RWPE2 (cell line): Measurements from ENCODE around the gene CUBN.

Experiments used
- ATAC-seq: fragments of 200-7000 bp; cut with Tn5 transposase; 3 replicates; pipeline ENCODE4 v1.9.1; 2021; ENCODE audit warnings: low read depth
- DNase-seq: peaks from one replicate; pipeline ENCODE4 v3.0.0-alpha.2; 2020; ENCODE audit warnings: low spot score
- H3K27ac ChIP-seq: fragments of 450-650 bp; 2 replicates; pipeline ENCODE4 v1.5.1; 2017; ENCODE audit warnings: mild to moderate bottlenecking; ENCODE audit not compliant: poor library complexity, severe bottlenecking
- H3K27me3 ChIP-seq: fragments of 250-450 bp; sonication (Bioruptor Pico); 2 replicates; pipeline ENCODE4 v1.5.1; 2021; ENCODE audit warnings: mild to moderate bottlenecking, moderate library complexity; ENCODE audit not compliant: insufficient read depth, poor library complexity, severe bottlenecking
- H3K36me3 ChIP-seq: fragments of 250-450 bp; sonication (Bioruptor Pico); 2 replicates; pipeline ENCODE4 v1.5.1; 2020; ENCODE audit warnings: low read depth, mild to moderate bottlenecking, moderate library complexity
- H3K4me1 ChIP-seq: fragments of 250-450 bp; sonication (Bioruptor Pico); 2 replicates; pipeline ENCODE4 v1.5.1; 2021; ENCODE audit warnings: mild to moderate bottlenecking, moderate library complexity; ENCODE audit not compliant: insufficient read depth, poor library complexity, severe bottlenecking
- H3K4me3 ChIP-seq: fragments of 250-450 bp; sonication (Bioruptor Pico); 2 replicates; pipeline ENCODE4 v1.5.1; 2021; ENCODE audit warnings: mild to moderate bottlenecking, moderate library complexity; ENCODE audit not compliant: severe bottlenecking
- H3K9me3 ChIP-seq: fragments of 250-450 bp; sonication (Bioruptor Pico); 2 replicates; pipeline ENCODE4 v1.5.1; 2021; ENCODE audit warnings: mild to moderate bottlenecking, moderate library complexity; ENCODE audit not compliant: severe bottlenecking
- CTCF ChIP-seq: fragments of 450-650 bp; IDR thresholded peaks from one replicate; pipeline ENCODE4 v1.5.1; 2017; ENCODE audit warnings: mild to moderate bottlenecking, moderate library complexity; ENCODE audit not compliant: poor library complexity, severe bottlenecking

CUBN gene

GRCh38 chr10:17023386-17024298, 106.0 kb downstream of the CUBN start:
- Histone ChIP-seq H3K4me1 (peaks cover 46% of the 10 kb centered on the region), H3K4me3 (no peak overlapping the region), H3K27me3 (no peaks in the 10 kb centered on the region), H3K9me3 (no peaks in the 10 kb centered on the region), H3K36me3 (no peaks in the 10 kb centered on the region), H3K27ac (peak overlapping the region; percentile 84)
- no peak for TF ChIP-seq CTCF
- peak; percentile 96 for ATAC-seq
- DNase-seq, result peak; percentile 84

DNA sequence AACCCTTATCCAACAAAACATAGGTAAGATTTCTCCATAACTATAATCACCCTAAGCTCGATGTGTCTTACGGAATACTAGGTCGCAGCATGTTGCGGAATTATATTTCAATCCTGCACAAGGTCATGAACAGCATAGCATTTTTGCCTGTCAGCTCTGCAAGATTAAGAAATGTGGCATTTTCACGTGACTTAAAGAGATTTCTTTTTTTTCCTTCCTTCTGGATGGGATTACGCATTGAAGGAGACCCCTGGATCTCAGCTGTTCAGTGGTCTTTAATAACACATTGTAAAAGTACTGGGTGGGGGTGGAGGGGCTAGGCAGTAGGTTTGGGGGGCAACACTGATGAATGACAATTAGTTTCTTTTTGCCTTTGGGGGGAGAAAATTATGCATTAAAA, 106.7 kb downstream of the CUBN start:
- Histone ChIP-seq H3K9me3 (no peaks in the 10 kb centered on the region), H3K4me3 (no peak overlapping the region), H3K27me3 (no peaks in the 10 kb centered on the region), H3K4me1 (peaks cover 46% of the 10 kb centered on the region), H3K27ac (peak overlapping the region; percentile 84), H3K36me3 (no peaks in the 10 kb centered on the region)
- ATAC-seq (no peak), DNase-seq (no peak)
- no peak for TF ChIP-seq CTCF

GRCh38 chr10:17022466-17022825, 107.2 kb downstream of the CUBN start:
- no peak overlapping the region for H3K4me3 ChIP-seq
- no peaks in the 10 kb centered on the region for H3K27me3 ChIP-seq
- no peak overlapping the region for H3K27ac ChIP-seq
- no peaks in the 10 kb centered on the region for H3K36me3 ChIP-seq
- peaks cover 45% of the 10 kb centered on the region for H3K4me1 ChIP-seq
- ATAC-seq (no peak), DNase-seq (no peak)
- no peaks in the 10 kb centered on the region for H3K9me3 ChIP-seq
- TF ChIP-seq CTCF, result no peak

GRCh38 chr10:17021656-17022465, 107.8 kb downstream of the CUBN start:
- DNase-seq (no peak), ATAC-seq (no peak)
- H3K9me3 ChIP-seq, result no peaks in the 10 kb centered on the region
- no peak overlapping the region for H3K27ac ChIP-seq
- no peak overlapping the region for H3K4me3 ChIP-seq
- no peaks in the 10 kb centered on the region for H3K27me3 ChIP-seq
- H3K36me3 ChIP-seq, result no peaks in the 10 kb centered on the region
- H3K4me1 ChIP-seq, result peaks cover 40% of the 10 kb centered on the region
- no peak for TF ChIP-seq CTCF
